ENCODE data around the gene HNF1A. TPM values are rescaled to one million over a fixed set of nuclear protein-coding genes. Genes with fewer than 3 reads are reported as not detected.

Gene HNF1A
- total and polyA plus RNA-seq, 2 donors (not counting 1 experiment from before 2014, with no cell fraction given) = not detected

DNA sequence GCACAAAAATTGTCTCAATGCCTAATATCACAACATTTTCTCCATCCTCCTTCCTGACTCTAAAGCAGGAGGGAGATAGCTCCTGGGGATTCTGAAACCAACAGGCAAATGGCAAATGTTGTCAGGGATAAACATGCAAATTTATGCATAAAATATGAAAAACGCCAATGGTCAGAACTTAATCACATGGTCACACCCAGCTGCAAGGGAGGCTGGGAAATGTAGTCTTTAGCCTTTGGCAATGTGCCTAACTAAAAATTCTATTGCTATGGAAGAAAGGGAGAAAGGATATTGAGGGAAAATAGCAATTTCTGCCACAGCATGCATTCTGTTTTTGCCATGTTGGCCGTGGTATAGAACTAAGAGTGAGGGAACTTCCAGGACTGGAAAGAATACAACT is 72.4 kb downstream of the HNF1A start:
- POLR2A ChIA-PET = no interaction called here
- Mint-ChIP-seq H3K4me1 (no peaks in the 10 kb centered on the region), H3K9me3 (ENCODE audit: insufficient read depth) (no peaks in the 10 kb centered on the region), H3K27ac (no peak overlapping the region), H3K4me3 (no peak overlapping the region), H3K27me3 (peaks cover 22% of the 10 kb centered on the region)
- H3K27ac ChIP-seq (ENCODE audit: low read length in 2 of 2) = no peak overlapping the region
- no peaks in the 10 kb centered on the region for H3K79me2 ChIP-seq (ENCODE audit: control insufficient read depth, insufficient read depth, low read length)
- peaks cover 0 to 7% (median 0%) of the 10 kb centered on the region in 3 donors for H3K9me3 ChIP-seq (ENCODE audit: control extremely low read depth in 1 of 3, control insufficient read depth in 2 of 3, insufficient read depth in 1 of 3, low read length in 2 of 3)
- no peak for DNase-seq
- intact Hi-C loops (cut with micrococcal nuclease) = no loop called here
- TF ChIP-seq, protein P1, sequence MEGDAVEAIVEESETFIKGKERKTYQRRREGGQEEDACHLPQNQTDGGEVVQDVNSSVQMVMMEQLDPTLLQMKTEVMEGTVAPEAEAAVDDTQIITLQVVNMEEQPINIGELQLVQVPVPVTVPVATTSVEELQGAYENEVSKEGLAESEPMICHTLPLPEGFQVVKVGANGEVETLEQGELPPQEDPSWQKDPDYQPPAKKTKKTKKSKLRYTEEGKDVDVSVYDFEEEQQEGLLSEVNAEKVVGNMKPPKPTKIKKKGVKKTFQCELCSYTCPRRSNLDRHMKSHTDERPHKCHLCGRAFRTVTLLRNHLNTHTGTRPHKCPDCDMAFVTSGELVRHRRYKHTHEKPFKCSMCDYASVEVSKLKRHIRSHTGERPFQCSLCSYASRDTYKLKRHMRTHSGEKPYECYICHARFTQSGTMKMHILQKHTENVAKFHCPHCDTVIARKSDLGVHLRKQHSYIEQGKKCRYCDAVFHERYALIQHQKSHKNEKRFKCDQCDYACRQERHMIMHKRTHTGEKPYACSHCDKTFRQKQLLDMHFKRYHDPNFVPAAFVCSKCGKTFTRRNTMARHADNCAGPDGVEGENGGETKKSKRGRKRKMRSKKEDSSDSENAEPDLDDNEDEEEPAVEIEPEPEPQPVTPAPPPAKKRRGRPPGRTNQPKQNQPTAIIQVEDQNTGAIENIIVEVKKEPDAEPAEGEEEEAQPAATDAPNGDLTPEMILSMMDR (IDR thresholded peaks at IDR 0.05) = no peak
- no peak for TF ChIP-seq EZH2 (IDR thresholded peaks at IDR 0.05; ENCODE audit: borderline replicate concordance, insufficient read depth, low read depth, low read length, poor library complexity, severe bottlenecking)
- WGBS (ENCODE audit: insufficient coverage) = no CpG with 5 or more reads among the region's 2 CpGs
- H2AFZ ChIP-seq (ENCODE audit: insufficient read depth, low read depth, low read length, poor library complexity, severe bottlenecking) = no peak overlapping the region
- ATAC-seq (ENCODE audit: low read depth) = no peak
- no peaks in the 10 kb centered on the region for H3K4me1 ChIP-seq (ENCODE audit: control insufficient read depth in 2 of 2, insufficient read depth in 2 of 2, low read length in 2 of 2)
- no peak overlapping the region for H3K9ac ChIP-seq (ENCODE audit: low read length)
- H3K4me3 ChIP-seq (ENCODE audit: control extremely low read depth in 1 of 5, extremely low read depth in 1 of 5, insufficient read depth in 1 of 5, low read depth in 2 of 5, low read length in 4 of 5) = no peak overlapping the region
- H4K20me1 ChIP-seq (ENCODE audit: control insufficient read depth, insufficient read depth, low read length, poor library complexity, severe bottlenecking) = no peaks in the 10 kb centered on the region
- CTCF ChIA-PET = interaction anchor here (1.0 to 1.3 kb wide), 2 partner anchors 11 to 34 kb away, joined by 3 read pairs; partner anchors contain the start of gene C12orf43
- H3K27me3 ChIP-seq (replicated peaks in 1 of 4; ENCODE audit: control extremely low read depth in 1 of 4, control insufficient read depth in 3 of 4, insufficient read depth in 4 of 4, low read length in 3 of 4) = peaks cover 0 to 27% (median 3%) of the 10 kb centered on the region in 4 experiments
- H3K4me2 ChIP-seq (replicated peaks; ENCODE audit: low read depth, low read length, poor library complexity, severe bottlenecking) = no peak overlapping the region
- no peaks in the 10 kb centered on the region for H3K36me3 ChIP-seq (replicated peaks in 1 of 2; ENCODE audit: control extremely low read depth in 1 of 2, control insufficient read depth in 1 of 2, extremely low read depth in 1 of 2, insufficient read depth in 2 of 2, low read length in 1 of 2)

Other genes with a start within 250 kb of the HNF1A start
- gene SPPL3, start 74.2 kb upstream of the HNF1A start, total RNA-seq = 43.6 and 53.7 TPM in 2 replicates
- gene SPPL3, start 74.2 kb upstream of the HNF1A start, polyA plus RNA-seq = 12.3 and 22.0 TPM in 2 replicates
- gene C12orf43, start 37.9 kb downstream of the HNF1A start, total RNA-seq = 18.9 and 20.5 TPM in 2 replicates
- 6.7 and 7.2 TPM in 2 replicates for gene C12orf43, start 37.9 kb downstream of the HNF1A start, polyA plus RNA-seq
- 1.1 and 1.3 TPM in 2 replicates for gene OASL, start 60.7 kb downstream of the HNF1A start, total RNA-seq
- 0.18 and 0.72 TPM in 2 replicates for gene OASL, start 60.7 kb downstream of the HNF1A start, polyA plus RNA-seq
- gene P2RX7, start 154.3 kb downstream of the HNF1A start, total RNA-seq = 5.3 and 6.8 TPM in 2 replicates
- gene P2RX7, start 154.3 kb downstream of the HNF1A start, polyA plus RNA-seq = 5.0 and 6.3 TPM in 2 replicates
- 27.2 and 30.4 TPM in 2 replicates for gene P2RX4, start 231.6 kb downstream of the HNF1A start, total RNA-seq
- gene P2RX4, start 231.6 kb downstream of the HNF1A start, polyA plus RNA-seq = 29.7 and 31.9 TPM in 2 replicates